Natural killer cell (primary cell): ENCODE data around the gene SLC18A3. TPM values are rescaled to one million over a fixed set of nuclear protein-coding genes. Genes with fewer than 3 reads are reported as not detected.

Experiments
- ATAC-seq, 3 donors: fragments of 150-1000 bp in 2 of 3; fragments of 200-7000 bp in 1 of 3; cut with Tn5 transposase; 1 replicate in 1 of 3; 2 replicates in 2 of 3; pipeline ENCODE4 v1.10.0; 2021; ENCODE audit warnings: mild to moderate bottlenecking in 2 of 3, moderate library complexity in 2 of 3
- DNase-seq, 2 donors: peaks; one replicate each; pipeline versions ENCODE4 v3.0.0 to v3.0.0-alpha.2; 2013 to 2021; ENCODE audit warnings: mixed read lengths in 1 of 2
- H3K27ac ChIP-seq: one replicate; pipeline ENCODE4 v1.5.1; 2013; ENCODE audit warnings: mild to moderate bottlenecking, low read length
- H3K27me3 ChIP-seq: one replicate; pipeline ENCODE4 v1.6.1; 2013; ENCODE audit warnings: low read length; ENCODE audit not compliant: control insufficient read depth, insufficient read depth
- H3K36me3 ChIP-seq: one replicate; pipeline ENCODE4 v1.6.1; 2013; ENCODE audit warnings: low read length; ENCODE audit not compliant: control insufficient read depth, insufficient read depth
- H3K4me1 ChIP-seq: one replicate; pipeline ENCODE4 v1.6.1; 2013; ENCODE audit warnings: low read length; ENCODE audit not compliant: control insufficient read depth, insufficient read depth
- H3K4me3 ChIP-seq: one replicate; pipeline ENCODE4 v1.5.1; 2013; ENCODE audit warnings: low read length
- H3K9me3 ChIP-seq: one replicate; pipeline ENCODE4 v1.6.1; 2013; ENCODE audit warnings: low read length; ENCODE audit not compliant: control insufficient read depth, insufficient read depth
- H3K27ac Mint-ChIP-seq, 2 donors: one replicate each; pipeline ENCODE4 v1.8.0; 2022; ENCODE audit warnings: mild to moderate bottlenecking in 2 of 2, mixed read lengths in 2 of 2, moderate library complexity in 1 of 2
- H3K27me3 Mint-ChIP-seq, 2 donors: one replicate each; pipeline ENCODE4 v1.8.0; 2022; ENCODE audit warnings: low read depth in 2 of 2, mixed read lengths in 2 of 2
- H3K36me3 Mint-ChIP-seq: one replicate; pipeline ENCODE4 v1.8.0; 2022; ENCODE audit warnings: mixed read lengths
- H3K4me1 Mint-ChIP-seq, 2 donors: one replicate each; pipeline ENCODE4 v1.8.0; 2022; ENCODE audit warnings: mixed read lengths in 2 of 2
- H3K4me3 Mint-ChIP-seq: one replicate; pipeline ENCODE4 v1.8.0; 2022; ENCODE audit warnings: mild to moderate bottlenecking, moderate library complexity, mixed read lengths
- H3K9me3 Mint-ChIP-seq, 2 donors: one replicate each; pipeline ENCODE4 v1.8.0; 2022; ENCODE audit warnings: mixed read lengths in 2 of 2
- WGBS: methylation state at CpG from one replicate; pipeline ENCODE4 v1.1.7; 2013; ENCODE audit warnings: missing lambda C conversion rate; ENCODE audit not compliant: insufficient coverage; 5-methylcytosine and 5-hydroxymethylcytosine counted together
- intact Hi-C: fragments of 100-400 bp; cut with micrococcal nuclease; formaldehyde crosslinking; loops from one replicate; pipeline ENCODE4 v1.14.2; 2022
- total RNA-seq, 4 donors: library from RNA; stranded (reverse); fragments of 120-200 nt in 1 of 4; gene quantifications; one replicate each; pipeline versions ENCODE4 v1.2.3 to v1.2.4, GENCODE V29; 2013 to 2022
- TF ChIP-seq, protein P1 (sequence below): fragments of 200-600 bp; IDR thresholded peaks from one replicate; pipeline ENCODE4 v1.8.0; 2022; ENCODE audit warnings: antibody characterized with exemption

SLC18A3 gene
- total RNA-seq, 3 donors from 2014 or later (not counting 1 experiment from before 2014, with no cell fraction given) = not detected

- H3K27ac ChIP-seq = no peak overlapping the region
- no peak for ATAC-seq
- H3K36me3 ChIP-seq = no peaks in the 10 kb centered on the region
- Mint-ChIP-seq H3K4me3 (no peak overlapping the region), H3K4me1 (no peaks in the 10 kb centered on the region), H3K9me3 (no peaks in the 10 kb centered on the region), H3K36me3 (no peaks in the 10 kb centered on the region), H3K27me3 (peaks cover 21 to 26% of the 10 kb centered on the region in 2 donors), H3K27ac (no peak overlapping the region)
- H3K27me3 ChIP-seq = no peaks in the 10 kb centered on the region
- no peaks in the 10 kb centered on the region for H3K9me3 ChIP-seq
- H3K4me1 ChIP-seq = no peaks in the 10 kb centered on the region
- intact Hi-C loops = no loop called here
- WGBS = 66% methylated on average over 13 of the region's 13 CpGs
- TF ChIP-seq, protein P1, sequence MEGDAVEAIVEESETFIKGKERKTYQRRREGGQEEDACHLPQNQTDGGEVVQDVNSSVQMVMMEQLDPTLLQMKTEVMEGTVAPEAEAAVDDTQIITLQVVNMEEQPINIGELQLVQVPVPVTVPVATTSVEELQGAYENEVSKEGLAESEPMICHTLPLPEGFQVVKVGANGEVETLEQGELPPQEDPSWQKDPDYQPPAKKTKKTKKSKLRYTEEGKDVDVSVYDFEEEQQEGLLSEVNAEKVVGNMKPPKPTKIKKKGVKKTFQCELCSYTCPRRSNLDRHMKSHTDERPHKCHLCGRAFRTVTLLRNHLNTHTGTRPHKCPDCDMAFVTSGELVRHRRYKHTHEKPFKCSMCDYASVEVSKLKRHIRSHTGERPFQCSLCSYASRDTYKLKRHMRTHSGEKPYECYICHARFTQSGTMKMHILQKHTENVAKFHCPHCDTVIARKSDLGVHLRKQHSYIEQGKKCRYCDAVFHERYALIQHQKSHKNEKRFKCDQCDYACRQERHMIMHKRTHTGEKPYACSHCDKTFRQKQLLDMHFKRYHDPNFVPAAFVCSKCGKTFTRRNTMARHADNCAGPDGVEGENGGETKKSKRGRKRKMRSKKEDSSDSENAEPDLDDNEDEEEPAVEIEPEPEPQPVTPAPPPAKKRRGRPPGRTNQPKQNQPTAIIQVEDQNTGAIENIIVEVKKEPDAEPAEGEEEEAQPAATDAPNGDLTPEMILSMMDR = no peak
- H3K4me3 ChIP-seq = no peak overlapping the region
- DNase-seq = no peak
These were observed 23.4 kb downstream of the SLC18A3 start for GRCh38 chr10:49633327-49634068.

GRCh38 chr10:49634069-49634660, 24.1 kb downstream of the SLC18A3 start:
- Mint-ChIP-seq H3K4me3 (no peak overlapping the region), H3K9me3 (no peaks in the 10 kb centered on the region), H3K4me1 (no peaks in the 10 kb centered on the region), H3K36me3 (no peaks in the 10 kb centered on the region), H3K27ac (no peak overlapping the region), H3K27me3 (peaks cover 21 to 28% of the 10 kb centered on the region in 2 donors)
- no peak overlapping the region for H3K4me3 ChIP-seq
- H3K27me3 ChIP-seq = no peaks in the 10 kb centered on the region
- no peaks in the 10 kb centered on the region for H3K9me3 ChIP-seq
- ATAC-seq (no peak), DNase-seq (no peak)
- H3K27ac ChIP-seq = no peak overlapping the region
- TF ChIP-seq, protein P1 = no peak
- intact Hi-C loops = no loop called here
- H3K36me3 ChIP-seq = no peaks in the 10 kb centered on the region
- H3K4me1 ChIP-seq = no peaks in the 10 kb centered on the region
- 83% methylated on average over 7 of the region's 8 CpGs for WGBS

DNA sequence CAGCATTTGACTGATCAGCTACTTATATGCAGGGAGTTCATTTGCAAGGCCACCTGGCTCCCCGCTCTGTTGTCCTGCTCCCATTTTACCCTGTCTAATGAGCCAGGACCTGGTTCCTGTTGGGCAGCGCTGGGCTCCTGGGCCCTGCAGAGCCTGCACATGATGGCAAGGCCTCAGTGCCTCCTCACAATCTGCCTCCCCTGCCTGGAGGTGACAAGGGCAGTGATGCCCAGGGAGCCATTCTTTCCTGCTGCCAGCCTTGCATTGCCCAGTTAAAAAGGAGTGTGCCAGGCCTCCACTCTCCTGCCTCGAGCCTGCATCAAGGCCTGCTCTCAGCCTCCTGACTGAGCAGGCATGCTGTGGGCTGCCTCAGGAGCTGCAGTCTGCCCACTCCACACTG, 32.2 kb downstream of the SLC18A3 start:
- intact Hi-C loops = no loop called here
- H3K9me3 Mint-ChIP-seq = no peaks in the 10 kb centered on the region
- H3K4me3 ChIP-seq = no peak overlapping the region
- H3K27ac Mint-ChIP-seq = no peak overlapping the region
- H3K4me3 Mint-ChIP-seq = no peak overlapping the region
- no peaks in the 10 kb centered on the region for H3K4me1 Mint-ChIP-seq
- ATAC-seq = no peak
- 86% methylated on average over 3 of the region's 3 CpGs for WGBS
- no peak overlapping the region for H3K27ac ChIP-seq
- no peaks in the 10 kb centered on the region for H3K36me3 ChIP-seq
- H3K9me3 ChIP-seq = no peaks in the 10 kb centered on the region
- H3K36me3 Mint-ChIP-seq = no peaks in the 10 kb centered on the region
- peaks cover 3% of the 10 kb centered on the region for H3K27me3 ChIP-seq
- DNase-seq = no peak
- peaks cover 26 to 45% of the 10 kb centered on the region in 2 donors for H3K27me3 Mint-ChIP-seq
- TF ChIP-seq, protein P1 = no peak
- no peaks in the 10 kb centered on the region for H3K4me1 ChIP-seq
